Measurements from ENCODE around the gene CSNK1D.

CSNK1D gene

GRCh38 chr17:82249896-82250581 lies 23.5 kb downstream of the CSNK1D start:
- no peak for DNase-seq (ENCODE audit: low spot score)

DNA sequence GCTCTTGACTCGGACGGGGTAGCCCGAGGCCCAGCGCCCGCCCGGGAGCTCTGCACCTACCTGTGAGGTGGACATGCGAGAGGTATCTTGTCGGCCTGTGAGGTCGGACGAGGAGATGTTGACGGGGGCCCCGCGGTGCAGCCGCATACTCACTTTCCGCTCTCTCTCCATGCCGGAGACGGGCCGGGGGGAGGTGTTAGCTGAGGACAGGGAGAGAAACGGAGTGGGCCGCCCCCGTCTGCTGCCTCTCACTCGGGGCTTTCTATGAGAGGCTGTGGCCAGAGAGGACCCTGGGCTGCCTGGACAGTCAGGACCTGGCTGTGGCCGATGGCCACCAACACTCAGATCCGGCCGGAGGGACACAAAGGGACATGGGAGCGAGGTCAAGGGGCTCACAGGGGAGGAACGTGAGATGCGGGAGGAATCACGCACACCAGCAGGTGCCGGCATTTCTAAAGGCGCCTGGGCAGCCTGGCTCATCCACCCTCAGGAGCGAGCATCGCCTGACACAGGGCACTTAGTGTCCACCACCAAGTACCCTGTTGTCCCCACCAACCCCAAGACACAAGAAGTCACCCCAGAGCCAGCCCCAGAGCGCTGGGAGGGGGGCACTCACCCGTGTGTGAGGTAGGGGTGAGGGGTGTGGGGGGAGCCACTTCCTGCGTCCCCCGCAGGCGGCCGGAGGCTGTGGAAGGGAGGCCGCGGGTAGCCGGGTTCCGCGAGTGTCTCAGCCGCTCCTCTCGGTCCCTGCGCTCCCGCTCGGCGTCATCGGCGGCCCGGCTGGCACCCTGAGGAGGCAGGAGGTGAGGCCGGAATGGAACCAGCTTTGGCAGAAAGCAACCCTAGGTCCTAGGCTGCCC lies 24.5 kb downstream of the CSNK1D start:
- no peak for DNase-seq (ENCODE audit: low spot score)

DNA sequence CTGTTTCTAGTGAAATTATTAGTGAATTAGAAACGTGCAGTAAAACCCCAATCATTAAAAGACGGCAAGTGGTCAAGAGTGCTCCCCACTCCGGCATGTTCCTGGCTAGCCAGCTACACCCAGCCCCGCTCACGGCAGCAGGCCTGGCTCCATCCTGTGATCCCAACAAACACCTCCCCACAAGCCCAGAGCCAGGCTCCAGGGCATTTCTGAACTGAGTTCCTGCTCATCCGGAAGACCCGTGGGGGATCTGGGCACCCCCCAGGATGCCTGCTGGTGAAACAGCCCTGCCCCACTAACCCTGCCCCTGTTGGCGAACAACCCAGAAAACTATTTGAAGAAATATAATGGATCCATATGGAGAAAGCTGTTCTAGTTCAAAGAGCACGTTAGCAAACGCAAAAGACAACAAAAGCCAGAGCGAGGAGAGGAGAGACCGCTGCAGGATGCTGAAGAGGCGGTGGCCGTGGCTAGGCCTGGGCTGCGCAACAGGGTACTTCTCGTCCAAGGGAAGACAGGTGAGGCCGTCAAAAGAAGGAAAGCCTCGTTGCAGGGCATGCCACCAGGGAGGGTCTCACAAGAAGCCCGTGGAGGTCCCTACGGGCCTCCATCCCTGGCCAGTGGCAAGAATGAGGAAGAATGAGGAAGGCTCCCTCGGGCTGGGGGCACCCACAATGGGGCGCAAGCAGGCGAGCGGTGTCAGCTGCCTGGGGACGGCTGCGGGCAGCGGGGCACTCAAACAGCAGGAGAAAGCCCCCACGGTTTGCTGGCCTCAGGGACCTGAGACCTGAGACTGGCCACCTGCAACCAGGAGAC lies 25.4 kb downstream of the CSNK1D start:
- no peak for DNase-seq (ENCODE audit: low spot score)

- no peak for DNase-seq (ENCODE audit: low spot score)
These were observed 26.2 kb downstream of the CSNK1D start for GRCh38 chr17:82247182-82247823.

- DNase-seq (ENCODE audit: low spot score), result no peak
These were observed 26.9 kb downstream of the CSNK1D start for GRCh38 chr17:82246365-82247181.

DNA sequence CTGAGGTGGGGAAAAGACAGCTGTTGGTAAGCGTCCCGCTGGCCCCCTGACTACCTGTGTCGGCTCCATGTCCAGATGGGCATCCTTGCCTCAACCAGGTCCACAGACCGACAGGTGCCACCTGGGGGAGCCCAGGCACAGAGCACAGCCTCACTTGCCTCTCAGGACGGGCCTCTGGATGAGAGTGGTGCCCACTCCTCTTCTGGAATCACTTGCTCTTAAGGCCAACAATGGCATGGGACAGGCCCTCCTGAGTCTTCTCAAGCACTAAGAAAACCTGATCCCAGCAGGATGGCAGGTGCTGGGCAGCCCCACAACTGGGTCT lies 27.5 kb downstream of the CSNK1D start:
- no peak for DNase-seq (ENCODE audit: low spot score)

DNA sequence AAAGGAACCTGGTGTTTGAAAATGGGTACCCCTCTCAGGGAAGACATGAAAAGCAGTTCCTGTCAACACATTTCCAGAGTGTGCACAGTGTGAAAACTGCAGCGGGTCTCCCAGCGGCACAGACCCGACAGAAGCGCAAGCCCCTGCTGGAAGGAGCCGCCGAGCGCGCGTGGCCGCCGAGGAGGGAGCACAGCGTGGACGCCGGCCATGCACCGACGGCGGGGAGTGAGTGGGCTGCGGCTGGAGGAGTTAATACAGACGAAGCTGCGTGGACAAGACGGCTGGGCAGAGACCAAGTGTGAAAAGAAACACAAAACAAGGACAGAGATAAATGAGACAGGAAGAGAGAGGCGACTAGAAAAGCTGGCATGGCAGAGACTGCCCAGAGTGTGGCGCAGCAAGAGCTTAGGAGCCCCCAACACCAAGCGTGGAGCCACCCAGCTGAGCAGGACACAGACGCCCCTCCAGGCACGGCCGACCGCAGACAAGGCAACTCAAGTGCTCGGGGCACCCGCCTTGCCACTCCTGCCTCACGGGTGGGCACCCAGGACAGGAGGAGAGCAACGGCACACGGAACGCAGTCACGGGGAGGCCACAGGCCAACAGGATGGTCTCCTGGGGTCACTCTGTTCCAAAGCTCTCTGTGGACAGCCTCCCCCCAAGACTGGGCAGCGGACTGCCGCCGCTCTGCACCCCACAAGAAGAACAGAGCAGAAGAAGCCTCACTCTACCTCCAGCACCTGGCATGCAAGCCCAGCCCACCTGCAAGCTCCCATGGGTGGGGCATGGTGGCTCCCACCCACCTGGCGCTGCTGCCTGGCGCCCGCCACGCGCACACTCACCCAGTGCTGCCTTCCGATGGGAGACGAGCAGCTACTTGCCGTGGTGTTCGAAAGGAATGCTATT lies 28.1 kb downstream of the CSNK1D start:
- DNase-seq (ENCODE audit: low spot score), result no peak

DNA sequence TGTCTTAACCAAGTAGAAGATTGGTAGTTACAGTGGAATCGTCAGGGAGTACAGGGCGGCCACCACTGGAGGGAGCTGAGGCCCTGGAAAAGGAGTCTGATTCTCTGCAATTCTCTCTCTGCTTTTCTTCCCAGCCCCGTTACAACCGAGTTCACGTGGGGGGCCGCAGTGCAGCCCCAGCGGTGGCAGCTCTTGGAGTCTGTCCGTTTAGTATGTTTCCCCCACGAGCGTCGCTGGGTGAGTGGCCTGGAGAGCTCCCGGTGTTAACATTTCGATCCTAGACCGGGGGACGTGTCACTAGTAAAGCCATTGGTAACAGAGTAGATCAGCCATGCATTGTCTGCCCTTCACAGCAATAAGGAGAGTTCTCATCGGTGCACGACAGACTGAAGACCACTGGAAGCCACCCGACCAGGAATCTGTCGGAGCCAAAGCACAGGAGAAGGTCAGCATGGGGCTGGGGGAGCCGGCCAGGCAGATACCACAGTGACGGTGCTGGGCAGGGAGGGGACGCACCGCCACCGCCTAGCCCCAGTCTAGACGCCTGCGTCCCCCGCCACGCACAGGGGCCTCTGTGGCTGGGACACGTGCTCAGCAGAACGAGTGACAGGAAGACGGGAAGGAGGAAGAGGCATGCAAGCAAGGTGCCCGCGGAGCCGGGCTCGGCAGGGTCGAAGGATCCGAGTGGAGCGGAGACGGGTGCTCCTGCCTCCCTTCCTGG lies 28.9 kb downstream of the CSNK1D start:
- DNase-seq (ENCODE audit: low spot score), result no peak

DNA sequence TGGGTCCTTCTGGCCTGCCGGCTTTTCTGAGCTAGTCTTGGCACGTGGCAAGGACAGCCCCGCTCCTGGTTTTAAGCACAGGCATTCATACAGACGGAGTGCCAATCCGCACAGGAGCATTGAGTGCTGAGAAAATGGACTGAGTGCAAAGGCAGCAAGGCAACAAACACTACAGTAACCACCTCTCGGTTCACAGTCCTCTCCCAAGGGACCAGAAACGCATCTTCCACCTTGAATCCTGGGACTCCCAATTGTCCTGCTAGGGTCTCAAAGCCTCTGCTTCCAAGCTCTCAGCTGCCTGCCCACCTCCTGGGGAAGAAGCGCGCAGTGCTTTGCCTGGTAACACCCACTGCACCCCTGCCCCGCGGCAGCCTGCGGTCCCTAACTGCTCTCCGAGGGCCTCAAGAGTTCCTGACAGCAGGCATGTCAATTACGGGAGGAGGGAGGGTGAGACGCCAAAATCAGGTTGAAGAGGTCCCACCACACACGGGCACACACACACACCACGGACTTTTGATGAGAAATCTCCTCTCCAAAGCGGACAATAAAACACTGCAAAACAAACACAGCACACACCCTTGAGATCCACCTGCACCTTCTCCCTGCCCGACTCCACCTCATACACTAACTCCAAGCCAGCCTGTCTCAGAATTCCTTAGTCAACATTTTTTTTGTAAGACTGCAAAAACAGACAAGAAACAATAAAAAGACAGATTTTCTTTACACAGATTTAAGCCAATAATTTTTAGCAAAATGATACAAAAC lies 29.7 kb downstream of the CSNK1D start:
- DNase-seq (ENCODE audit: low spot score), result no peak

DNA sequence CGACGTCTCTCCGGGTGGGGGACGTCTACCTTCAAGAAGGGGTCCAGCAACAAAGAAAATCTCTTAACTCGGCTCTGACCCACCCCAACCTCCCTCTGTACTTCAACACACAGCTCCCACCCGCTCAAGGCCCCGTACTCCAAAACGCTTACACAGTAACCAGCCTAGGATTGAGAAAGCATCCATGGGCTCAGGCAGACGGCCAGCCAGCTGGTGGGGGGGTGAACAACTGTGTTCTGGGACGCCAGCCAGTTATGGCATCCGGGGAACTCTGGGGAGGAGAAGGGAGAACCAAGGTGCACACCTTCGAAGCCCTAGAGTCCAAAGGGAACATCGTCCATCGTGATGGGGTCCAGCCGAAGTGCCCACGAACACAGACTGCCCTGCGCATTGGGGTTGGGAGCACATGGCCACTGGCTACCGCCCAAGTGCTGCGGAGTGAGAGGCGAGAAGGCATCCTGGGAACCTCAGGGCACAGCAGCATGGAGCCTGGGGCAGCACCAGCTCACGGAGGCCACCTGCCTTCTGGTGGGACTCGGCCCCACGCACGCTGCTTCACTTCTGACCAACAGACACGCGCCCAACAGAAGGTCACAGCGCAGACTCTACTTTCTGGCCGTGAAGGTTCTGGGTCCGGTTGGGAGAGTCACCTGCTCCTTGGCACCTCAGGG lies 30.4 kb downstream of the CSNK1D start:
- DNase-seq (ENCODE audit: low spot score), result no peak

- no peak for DNase-seq (ENCODE audit: low spot score)
These were observed 30.9 kb downstream of the CSNK1D start for GRCh38 chr17:82242698-82242976.

DNA sequence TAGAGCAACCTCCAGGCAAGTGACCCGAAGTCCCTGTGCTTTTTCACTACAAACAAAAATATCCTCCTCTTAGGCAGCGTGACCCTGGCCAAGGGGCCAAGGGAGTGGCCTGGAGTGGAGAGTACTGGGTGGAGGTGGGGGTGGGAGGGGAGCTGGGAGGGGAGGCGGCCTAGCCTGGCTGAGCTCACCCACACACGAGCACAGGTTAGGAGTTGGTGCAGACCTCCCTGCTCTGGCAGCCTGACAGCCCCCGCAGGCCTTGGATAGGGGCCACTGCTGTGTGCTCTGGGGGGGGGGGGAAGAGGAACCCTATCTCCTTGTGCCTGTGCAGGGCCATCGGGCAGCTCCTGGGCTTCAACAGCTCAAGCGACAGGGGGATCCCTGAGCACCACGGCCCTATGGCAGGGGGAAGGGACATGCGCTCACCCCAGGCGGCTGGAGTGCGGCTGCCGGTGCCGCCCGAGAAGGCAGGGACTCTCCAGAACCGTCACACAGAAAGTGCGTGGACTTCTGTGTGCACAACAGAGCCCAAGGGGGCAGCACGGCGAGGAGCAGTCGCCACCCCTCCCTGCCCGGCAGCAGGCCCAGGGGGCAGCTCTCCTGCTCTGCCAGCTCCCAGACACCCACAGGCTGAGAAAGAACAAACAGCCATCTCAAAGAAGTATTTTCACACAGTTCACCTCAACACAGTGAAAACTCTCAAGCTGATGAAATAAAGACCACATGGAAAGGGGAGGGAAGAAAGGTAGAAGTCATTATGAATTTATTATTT lies 31.4 kb downstream of the CSNK1D start:
- DNase-seq (ENCODE audit: low spot score), result no peak

GRCh38 chr17:82241183-82241925 lies 32.1 kb downstream of the CSNK1D start:
- peak; percentile 24 for DNase-seq (ENCODE audit: low spot score)

- DNase-seq (ENCODE audit: low spot score), result no peak
These were observed 32.9 kb downstream of the CSNK1D start for GRCh38 chr17:82240506-82241182.

GRCh38 chr17:82239926-82240505 lies 33.5 kb downstream of the CSNK1D start:
- no peak for DNase-seq (ENCODE audit: low spot score)

- no peak for DNase-seq (ENCODE audit: low spot score)
These were observed 34.0 kb downstream of the CSNK1D start for GRCh38 chr17:82239401-82239925.

Measured in CD4-positive, alpha-beta T cell treated with Interleukin-2 at 100 ng/mL for 4 hours (primary cell).